ENCODE measurements around the gene GASK1B.
A peak's percentile ranks its signal among the peaks of the same experiment; 100 is the strongest.

DNA sequence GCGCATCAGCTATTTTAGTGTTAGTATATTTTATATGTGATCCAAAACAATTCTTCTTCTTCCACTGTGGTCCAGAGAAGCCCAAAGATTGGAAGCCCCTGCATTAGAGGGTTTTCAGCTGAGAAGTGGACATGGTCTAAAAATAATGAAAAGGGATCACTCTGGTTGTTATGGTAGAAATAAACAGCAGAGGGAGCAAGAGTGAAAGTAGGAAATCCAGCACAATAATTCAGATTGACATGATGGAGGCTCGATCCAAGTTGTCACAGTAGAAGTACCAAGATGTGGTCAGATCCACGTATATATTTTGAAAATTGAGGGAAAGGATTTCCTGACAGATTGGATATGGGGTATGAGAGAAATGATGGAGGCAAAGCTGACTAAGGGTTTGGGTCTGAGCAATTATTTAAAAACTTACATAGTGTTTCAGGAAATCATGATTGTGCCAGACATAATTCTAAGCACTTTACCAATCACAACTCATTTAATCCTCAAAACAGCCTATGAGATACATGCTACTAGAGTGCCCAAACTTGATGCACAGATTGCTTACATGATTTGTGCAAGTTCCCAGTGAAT, 20.4 kb upstream of the GASK1B start:
- TF ChIP-seq CTCF (IDR thresholded peaks at IDR 0.05), result peak; percentile 48; the same call in 2 of the 3 replicates
- no peak for TF ChIP-seq HDAC2 (IDR thresholded peaks at IDR 0.05)
- TF ChIP-seq, protein P1, sequence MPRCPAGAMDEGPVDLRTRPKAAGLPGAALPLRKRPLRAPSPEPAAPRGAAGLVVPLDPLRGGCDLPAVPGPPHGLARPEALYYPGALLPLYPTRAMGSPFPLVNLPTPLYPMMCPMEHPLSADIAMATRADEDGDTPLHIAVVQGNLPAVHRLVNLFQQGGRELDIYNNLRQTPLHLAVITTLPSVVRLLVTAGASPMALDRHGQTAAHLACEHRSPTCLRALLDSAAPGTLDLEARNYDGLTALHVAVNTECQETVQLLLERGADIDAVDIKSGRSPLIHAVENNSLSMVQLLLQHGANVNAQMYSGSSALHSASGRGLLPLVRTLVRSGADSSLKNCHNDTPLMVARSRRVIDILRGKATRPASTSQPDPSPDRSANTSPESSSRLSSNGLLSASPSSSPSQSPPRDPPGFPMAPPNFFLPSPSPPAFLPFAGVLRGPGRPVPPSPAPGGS (IDR thresholded peaks at IDR 0.05), result no peak
